K562 (cell line): ENCODE results near the gene FOXK2. TPM values are rescaled to one million over a fixed set of nuclear protein-coding genes. Genes with fewer than 3 reads are reported as not detected.

Experiments
- ARID4B ChIP-seq: sonication (generic); formaldehyde crosslinking; IDR thresholded peaks from 2 replicates; pipeline ENCODE4 v1.8.0; 2022; ENCODE audit warnings: mild to moderate bottlenecking, missing genetic modification reagents
- BRF1 ChIP-seq: IDR thresholded peaks from 3 replicates; pipeline ENCODE4 v1.6.1; 2011; ENCODE audit warnings: borderline replicate concordance, mild to moderate bottlenecking; ENCODE audit not compliant: insufficient read length; ENCODE audit errors: extremely low read depth
- CXXC5 ChIP-seq: fragments of 250-450 bp; sonication (Bioruptor Pico); IDR thresholded peaks from 2 replicates; pipeline ENCODE4 v1.8.0; 2022; ENCODE audit warnings: inconsistent platforms, mild to moderate bottlenecking, moderate library complexity
- GTF2B ChIP-seq: IDR thresholded peaks from 2 replicates; pipeline ENCODE4 v1.6.1; 2011; ENCODE audit not compliant: insufficient read length; ENCODE audit errors: extremely low read depth
- GTF2F1 ChIP-seq: IDR thresholded peaks from 2 replicates; pipeline ENCODE4 v1.6.1; 2011; ENCODE audit warnings: low read depth, low read length, improper control_type of control experiment
- LCOR ChIP-seq: sonication (generic); formaldehyde crosslinking; IDR thresholded peaks from 2 replicates; pipeline ENCODE4 v1.8.0; 2022; ENCODE audit warnings: mild to moderate bottlenecking, missing genetic modification reagents
- NR2C1 ChIP-seq, 2 experiments: fragments of 450-650 bp; IDR thresholded peaks; 2 replicates each; pipeline ENCODE4 v1.6.1; 2017; ENCODE audit warnings: mild to moderate bottlenecking in 2 of 2, antibody characterized with exemption in 1 of 2, inconsistent platforms in 1 of 2, missing compliant biosample characterization in 1 of 2, missing genetic modification characterization in 1 of 2
- NR2C2 ChIP-seq, 2 experiments: fragments of 200-800 bp in 1 of 2; sonication (Bioruptor generic) in 1 of 2; sonication (generic) in 1 of 2; formaldehyde crosslinking in 1 of 2; IDR thresholded peaks; 2 replicates each; pipeline versions ENCODE4 v1.6.1 to v1.8.0; 2016 to 2022; ENCODE audit warnings: mild to moderate bottlenecking in 1 of 2, missing compliant biosample characterization in 1 of 2, missing genetic modification characterization in 1 of 2, missing genetic modification reagents in 1 of 2
- NRF1 ChIP-seq, 2 experiments: fragments of 450-650 bp; IDR thresholded peaks in 1 of 2; conservative IDR thresholded peaks in 1 of 2; 2 replicates each; pipeline ENCODE4 v1.6.1; 2014; ENCODE audit warnings: mild to moderate bottlenecking in 2 of 2
- PML ChIP-seq: IDR thresholded peaks from 2 replicates; pipeline ENCODE4 v1.6.1; 2012; ENCODE audit warnings: low read length, inconsistent platforms
- ZNF217 ChIP-seq: sonication (generic); formaldehyde crosslinking; IDR thresholded peaks from 2 replicates; pipeline ENCODE4 v1.8.0; 2022; ENCODE audit warnings: mild to moderate bottlenecking, missing genetic modification reagents
- ZNF239 ChIP-seq: fragments of 250-450 bp; sonication (Bioruptor Pico); IDR thresholded peaks from 2 replicates; pipeline ENCODE4 v1.4.0; 2020; ENCODE audit warnings: mild to moderate bottlenecking
- ZNF384 ChIP-seq: IDR thresholded peaks from 2 replicates; pipeline ENCODE4 v1.6.1; 2012; ENCODE audit warnings: low read depth, low read length, improper control_type of control experiment
- ZNF586 ChIP-seq: fragments of 450-650 bp; formaldehyde crosslinking; conservative IDR thresholded peaks from 2 replicates; pipeline ENCODE4 v1.4.0; 2020; ENCODE audit warnings: mild to moderate bottlenecking, moderate library complexity
- ZNF589 ChIP-seq: fragments of 200-800 bp; sonication (Bioruptor generic); IDR thresholded peaks from 2 replicates; pipeline ENCODE4 v1.6.1; 2016; ENCODE audit warnings: low read depth, missing genetic modification characterization, missing compliant biosample characterization
- ZNF696 ChIP-seq: fragments of 250-450 bp; sonication (Bioruptor Pico); conservative IDR thresholded peaks from 2 replicates; pipeline ENCODE4 v1.4.0; 2020; ENCODE audit warnings: mild to moderate bottlenecking, moderate library complexity
- polyA plus RNA-seq, 8 experiments: library from polyadenylated mRNA; depleted of rRNA in 4 of 8; stranded (reverse) in 5 of 8; unstranded in 3 of 8; fragments of >200 nt; fragmentation: Nextera tagmentation in 2 of 8; fragmentation: Illumina TruSeq in 1 of 8; extraction: Ambion mirVana in 2 of 8; extraction: Trizol in 1 of 8; gene quantifications; 2 replicates each; pipeline versions ENCODE4 v1.2.1 to v1.2.3, GENCODE V29; 2011 to 2014; ENCODE audit warnings: inconsistent platforms in 1 of 8, missing spikeins in 1 of 8
- total RNA-seq, 7 experiments: library from RNA; depleted of rRNA in 6 of 7; stranded (reverse); fragments of >200 nt in 6 of 7; fragmentation: Illumina TruSeq in 2 of 7; extraction: Trizol in 2 of 7; gene quantifications; 2 replicates each; pipeline versions ENCODE4 v1.2.1 to v1.2.3, GENCODE V29; 2011 to 2021; ENCODE audit warnings: low replicate concordance in 1 of 7
- TF ChIP-seq, protein P1 (sequence below): sonication (generic); formaldehyde crosslinking; IDR thresholded peaks from 2 replicates; pipeline ENCODE4 v1.8.1; 2023; ENCODE audit warnings: mild to moderate bottlenecking, missing genetic modification reagents
- TF ChIP-seq, protein P2 (sequence below): sonication (generic); formaldehyde crosslinking; IDR thresholded peaks from 2 replicates; pipeline ENCODE4 v1.8.1; 2023; ENCODE audit warnings: mild to moderate bottlenecking, missing genetic modification reagents

Gene FOXK2
- total and polyA plus RNA-seq, 9 of the 15 experiments (the other 6 are each of a cell fraction or from before 2014, with no cell fraction given), result 3.0 to 86.0 (median 44.1) TPM

DNA sequence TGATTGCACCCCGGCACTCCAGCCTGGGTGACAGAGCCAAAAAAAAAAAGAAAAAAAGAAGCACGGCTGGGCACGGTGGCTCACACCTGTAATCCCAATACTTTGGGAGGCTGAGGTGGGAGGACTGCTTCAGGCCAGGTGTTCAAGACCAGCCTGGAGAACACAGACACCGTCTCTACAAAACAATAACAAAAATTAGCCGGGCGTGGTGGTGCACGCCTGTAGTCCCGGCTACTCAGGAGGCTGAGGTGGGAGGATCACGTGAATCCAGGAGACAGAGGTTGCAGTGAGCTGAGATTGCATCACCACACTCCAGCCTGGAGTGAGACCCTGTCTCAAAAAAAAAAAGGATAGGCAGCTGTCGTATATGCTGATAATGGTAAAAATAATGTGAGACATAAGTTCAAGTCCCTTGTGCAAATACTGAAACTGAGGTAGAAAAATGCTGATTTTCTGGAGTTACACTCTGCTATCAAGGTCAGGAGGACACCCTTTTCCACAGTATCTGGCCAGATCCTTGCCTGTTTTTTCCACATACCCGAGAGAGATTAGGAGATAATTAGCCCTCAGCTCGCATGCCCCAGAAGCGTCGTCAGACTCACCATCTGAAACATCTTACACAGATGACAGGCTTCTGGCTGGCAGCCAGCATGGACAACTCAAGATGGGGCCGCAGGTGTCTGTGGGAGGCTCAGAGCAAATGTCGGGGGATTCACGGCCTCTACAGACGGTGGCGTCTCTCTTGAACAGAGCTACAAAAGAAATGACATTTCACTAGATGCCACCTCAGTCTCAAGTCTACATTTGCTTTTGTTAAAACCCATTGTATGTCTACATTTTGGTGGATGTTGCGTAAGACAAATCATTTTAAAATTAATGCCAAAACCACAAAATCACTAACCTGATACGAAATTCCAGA is 91.9 kb downstream of the FOXK2 start (continued):
- TF ChIP-seq ZNF696 (CRISPR knock-in tag), result no peak
- no peak for TF ChIP-seq BRF1
- TF ChIP-seq ZNF384, result no peak
- TF ChIP-seq ZNF586 (CRISPR knock-in tag), result no peak
- peak; percentile 61 for TF ChIP-seq CXXC5 (CRISPR knock-in tag)
- TF ChIP-seq, protein P1, sequence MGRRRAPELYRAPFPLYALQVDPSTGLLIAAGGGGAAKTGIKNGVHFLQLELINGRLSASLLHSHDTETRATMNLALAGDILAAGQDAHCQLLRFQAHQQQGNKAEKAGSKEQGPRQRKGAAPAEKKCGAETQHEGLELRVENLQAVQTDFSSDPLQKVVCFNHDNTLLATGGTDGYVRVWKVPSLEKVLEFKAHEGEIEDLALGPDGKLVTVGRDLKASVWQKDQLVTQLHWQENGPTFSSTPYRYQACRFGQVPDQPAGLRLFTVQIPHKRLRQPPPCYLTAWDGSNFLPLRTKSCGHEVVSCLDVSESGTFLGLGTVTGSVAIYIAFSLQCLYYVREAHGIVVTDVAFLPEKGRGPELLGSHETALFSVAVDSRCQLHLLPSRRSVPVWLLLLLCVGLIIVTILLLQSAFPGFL (CRISPR knock-in tag), result no peak
- TF ChIP-seq ZNF217 (CRISPR knock-in tag), result no peak
- TF ChIP-seq, protein P2, sequence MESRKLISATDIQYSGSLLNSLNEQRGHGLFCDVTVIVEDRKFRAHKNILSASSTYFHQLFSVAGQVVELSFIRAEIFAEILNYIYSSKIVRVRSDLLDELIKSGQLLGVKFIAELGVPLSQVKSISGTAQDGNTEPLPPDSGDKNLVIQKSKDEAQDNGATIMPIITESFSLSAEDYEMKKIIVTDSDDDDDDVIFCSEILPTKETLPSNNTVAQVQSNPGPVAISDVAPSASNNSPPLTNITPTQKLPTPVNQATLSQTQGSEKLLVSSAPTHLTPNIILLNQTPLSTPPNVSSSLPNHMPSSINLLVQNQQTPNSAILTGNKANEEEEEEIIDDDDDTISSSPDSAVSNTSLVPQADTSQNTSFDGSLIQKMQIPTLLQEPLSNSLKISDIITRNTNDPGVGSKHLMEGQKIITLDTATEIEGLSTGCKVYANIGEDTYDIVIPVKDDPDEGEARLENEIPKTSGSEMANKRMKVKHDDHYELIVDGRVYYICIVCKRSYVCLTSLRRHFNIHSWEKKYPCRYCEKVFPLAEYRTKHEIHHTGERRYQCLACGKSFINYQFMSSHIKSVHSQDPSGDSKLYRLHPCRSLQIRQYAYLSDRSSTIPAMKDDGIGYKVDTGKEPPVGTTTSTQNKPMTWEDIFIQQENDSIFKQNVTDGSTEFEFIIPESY (CRISPR knock-in tag), result no peak
- TF ChIP-seq LCOR, result no peak
- no peak for TF ChIP-seq GTF2F1
- TF ChIP-seq PML, result no peak
- no peak for TF ChIP-seq ZNF239 (CRISPR knock-in tag)
- peak; percentile 62 to 71 for TF ChIP-seq NRF1 (conservative IDR thresholded peaks at IDR 0.05 in 1 of 2, IDR thresholded peaks at IDR 0.05 in 1 of 2)
- TF ChIP-seq GTF2B, result no peak
- no peak for TF ChIP-seq ARID4B (CRISPR knock-in tag)
- TF ChIP-seq ZNF589 (CRISPR knock-in tag), result peak; percentile 58; the same call in 1 of the 2 replicates
- 0 out of 2 replicates have a peak, but pooled peaks have one; percentile 4 for TF ChIP-seq NR2C2 (CRISPR knock-in tag; IDR thresholded peaks at IDR 0.05)
- TF ChIP-seq NR2C2 (tag; IDR thresholded peaks at IDR 0.05), result peak; percentile 36; the same call in 1 of the 2 replicates
- no peak for TF ChIP-seq NR2C1 (IDR thresholded peaks at IDR 0.05)
- peak; percentile 28; the same call in 1 of the 2 replicates for TF ChIP-seq NR2C1 (tag; IDR thresholded peaks at IDR 0.05)
